ENCODE results near the gene EIF4G3.

Gene EIF4G3

DNA sequence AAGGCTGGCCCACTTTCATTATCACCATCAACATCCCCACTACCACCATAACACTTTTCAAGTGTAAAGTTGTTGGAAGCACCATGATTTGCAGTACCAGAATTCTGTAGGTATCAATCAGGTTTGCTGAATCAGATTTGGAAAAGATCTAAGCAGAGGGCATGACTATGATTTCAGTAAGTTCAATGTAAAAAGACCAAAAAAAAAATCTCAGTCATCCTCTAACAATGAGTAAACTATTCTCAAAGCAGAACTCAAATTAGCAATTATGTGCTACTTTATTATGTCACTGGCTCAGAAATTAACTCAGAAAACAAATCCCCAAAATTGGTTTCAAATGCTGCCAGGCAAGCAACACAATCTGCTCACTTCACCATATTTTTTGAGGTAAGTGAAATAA lies 201.7 kb downstream of the EIF4G3 start:
- TF ChIP-seq, protein P1, sequence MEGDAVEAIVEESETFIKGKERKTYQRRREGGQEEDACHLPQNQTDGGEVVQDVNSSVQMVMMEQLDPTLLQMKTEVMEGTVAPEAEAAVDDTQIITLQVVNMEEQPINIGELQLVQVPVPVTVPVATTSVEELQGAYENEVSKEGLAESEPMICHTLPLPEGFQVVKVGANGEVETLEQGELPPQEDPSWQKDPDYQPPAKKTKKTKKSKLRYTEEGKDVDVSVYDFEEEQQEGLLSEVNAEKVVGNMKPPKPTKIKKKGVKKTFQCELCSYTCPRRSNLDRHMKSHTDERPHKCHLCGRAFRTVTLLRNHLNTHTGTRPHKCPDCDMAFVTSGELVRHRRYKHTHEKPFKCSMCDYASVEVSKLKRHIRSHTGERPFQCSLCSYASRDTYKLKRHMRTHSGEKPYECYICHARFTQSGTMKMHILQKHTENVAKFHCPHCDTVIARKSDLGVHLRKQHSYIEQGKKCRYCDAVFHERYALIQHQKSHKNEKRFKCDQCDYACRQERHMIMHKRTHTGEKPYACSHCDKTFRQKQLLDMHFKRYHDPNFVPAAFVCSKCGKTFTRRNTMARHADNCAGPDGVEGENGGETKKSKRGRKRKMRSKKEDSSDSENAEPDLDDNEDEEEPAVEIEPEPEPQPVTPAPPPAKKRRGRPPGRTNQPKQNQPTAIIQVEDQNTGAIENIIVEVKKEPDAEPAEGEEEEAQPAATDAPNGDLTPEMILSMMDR (IDR thresholded peaks at IDR 0.05) = no peak

DNA sequence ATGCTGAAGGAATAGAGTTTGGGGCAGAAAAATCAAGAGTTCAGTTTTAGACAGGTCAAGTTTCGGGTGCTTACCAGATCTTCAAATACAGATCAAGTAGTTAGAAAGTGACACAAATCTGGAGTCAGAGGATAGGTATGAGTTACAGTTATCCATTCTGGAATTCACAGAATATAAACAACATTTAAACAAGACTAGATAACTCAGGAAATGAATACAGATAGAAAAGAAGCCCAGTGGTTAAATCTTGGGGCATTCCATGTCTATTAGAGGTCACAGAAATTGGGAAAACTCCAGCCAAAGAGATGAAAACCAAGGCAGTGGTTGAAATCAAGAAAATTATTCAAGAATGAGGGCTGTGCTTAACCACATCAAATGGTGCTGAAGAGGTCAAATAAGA lies 202.6 kb downstream of the EIF4G3 start:
- TF ChIP-seq, protein P1 (IDR thresholded peaks at IDR 0.05) = no peak

DNA sequence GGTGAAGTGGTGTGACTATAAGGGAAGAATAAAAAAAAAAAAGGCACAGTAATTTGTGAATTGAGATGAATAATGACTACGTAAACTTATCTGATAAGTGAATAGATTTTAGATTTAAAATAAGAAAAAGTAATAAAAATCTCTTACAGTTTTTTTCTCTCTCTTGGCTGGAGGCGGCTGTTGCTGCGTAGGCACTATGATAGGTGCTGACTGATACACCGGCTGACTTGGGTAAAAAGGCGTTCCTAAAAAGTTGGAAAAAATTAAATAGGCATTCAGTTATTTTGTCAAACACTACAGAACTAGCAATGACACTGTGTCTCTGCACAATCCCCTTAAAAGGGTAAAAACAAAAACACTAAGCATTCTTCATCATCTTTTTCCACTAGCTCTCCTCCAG lies 203.8 kb downstream of the EIF4G3 start:
- TF ChIP-seq, protein P1 (IDR thresholded peaks at IDR 0.05) = no peak

DNA sequence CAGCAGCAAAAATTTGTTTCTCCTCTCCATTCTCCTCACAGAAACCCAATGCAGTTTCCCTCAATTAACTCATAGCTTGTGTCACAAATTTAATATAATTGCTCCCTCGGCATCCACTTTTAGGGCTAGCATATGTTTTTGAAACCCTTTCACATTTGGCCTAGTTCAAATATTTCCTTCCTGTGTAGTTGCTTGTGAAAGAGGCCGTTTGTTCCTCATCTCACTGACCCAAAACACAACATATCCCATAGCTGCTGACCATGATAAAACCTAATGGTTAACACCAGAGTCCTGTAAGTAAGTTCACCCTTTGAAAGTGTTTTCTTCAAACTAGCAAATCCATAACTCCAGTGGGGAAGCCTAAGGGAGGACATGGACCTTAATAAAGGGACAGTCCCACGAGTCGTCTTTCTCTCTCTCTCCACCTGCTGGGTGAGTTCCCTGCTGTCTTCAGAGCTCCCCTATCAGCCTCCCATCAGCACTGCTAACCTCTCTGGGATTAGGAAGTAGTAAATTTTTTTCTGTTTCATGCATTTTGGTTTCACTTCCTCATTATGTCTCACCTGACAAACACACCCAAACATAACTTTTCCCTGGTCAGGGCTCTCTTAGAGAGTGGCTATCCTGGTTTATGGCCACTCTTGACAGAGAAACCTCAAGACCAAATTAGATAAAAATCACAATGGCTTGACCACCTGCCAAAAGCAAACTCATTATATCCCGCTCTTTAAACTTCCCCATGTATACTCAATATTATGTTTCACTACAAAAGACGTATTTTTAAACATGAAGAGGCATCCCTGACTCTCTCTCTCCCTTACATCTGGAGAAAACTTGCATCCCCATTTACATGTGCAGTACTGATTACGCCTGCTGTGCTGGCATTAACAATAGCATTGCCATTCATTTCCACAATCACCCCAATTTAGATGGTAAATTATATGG lies 211.9 kb downstream of the EIF4G3 start:
- TF ChIP-seq, protein P1 (IDR thresholded peaks at IDR 0.05) = no peak

DNA sequence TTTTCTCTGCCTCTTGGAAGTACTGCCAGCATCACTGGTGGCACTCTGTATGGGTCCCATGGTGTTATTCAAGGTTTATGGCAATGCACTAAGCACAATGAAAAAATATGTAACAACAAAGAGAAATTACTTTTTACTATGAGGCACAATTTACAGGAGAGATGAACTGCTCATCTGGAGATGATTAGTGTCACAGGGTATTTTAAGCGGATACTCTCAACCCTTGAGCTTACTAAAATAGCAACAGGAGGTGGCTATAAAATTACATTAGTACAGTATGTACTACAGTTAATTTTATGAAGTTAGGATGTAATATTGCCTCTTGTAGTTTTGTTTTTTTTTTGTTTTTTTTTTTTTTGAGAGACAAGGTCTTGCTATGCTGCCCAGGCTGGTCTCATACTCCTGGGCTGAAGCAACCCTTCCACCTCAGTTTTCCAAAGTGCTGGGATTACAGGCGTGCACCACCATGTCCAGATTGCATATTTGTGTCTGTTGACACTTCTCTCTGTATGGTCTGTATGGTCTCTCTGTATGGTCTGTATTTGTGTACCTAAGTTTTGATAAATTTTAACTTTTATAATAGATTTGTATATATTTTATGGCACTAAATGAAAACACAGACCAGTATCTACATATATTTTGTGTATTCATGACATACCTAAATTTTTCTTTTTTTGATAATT lies 214.0 kb downstream of the EIF4G3 start:
- TF ChIP-seq, protein P1 (IDR thresholded peaks at IDR 0.05) = no peak

DNA sequence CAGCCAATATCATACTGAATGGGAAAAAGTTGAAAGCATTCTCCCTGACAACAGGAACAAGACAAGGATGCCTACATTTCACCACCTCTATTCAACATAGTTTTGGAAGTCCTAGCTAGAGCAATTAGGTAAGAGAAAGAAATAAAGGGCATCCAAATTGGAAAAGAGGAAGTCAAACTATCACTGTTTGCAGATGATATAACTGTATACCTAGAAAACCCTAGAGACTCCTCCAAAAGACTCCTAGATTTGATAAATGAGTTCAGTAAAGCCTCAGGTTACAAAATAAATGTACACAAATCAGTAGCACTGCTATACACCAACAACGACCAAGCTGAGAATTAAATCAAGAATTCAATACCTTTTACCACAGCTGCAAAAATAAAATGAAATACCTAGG lies 218.3 kb downstream of the EIF4G3 start:
- TF ChIP-seq, protein P1 (IDR thresholded peaks at IDR 0.05) = no peak

DNA sequence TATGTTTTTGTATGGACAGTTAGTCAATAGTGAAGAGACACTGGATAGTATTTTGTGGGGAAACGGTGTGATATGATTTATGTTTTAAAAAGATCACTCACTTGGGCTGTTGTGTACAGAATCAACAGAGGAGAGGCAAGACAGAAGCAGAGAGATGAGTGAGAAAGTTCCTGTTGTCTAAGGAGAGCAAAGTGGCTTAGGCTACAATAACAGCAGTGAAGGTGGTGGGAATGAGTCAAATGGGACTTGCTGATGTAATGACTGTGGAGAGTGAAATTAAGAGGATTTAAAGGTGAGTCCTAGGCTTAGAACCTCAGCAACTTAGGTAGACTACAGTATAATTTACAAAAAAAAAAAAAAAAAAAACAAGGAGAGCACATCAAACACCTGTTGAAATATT lies 220.4 kb downstream of the EIF4G3 start:
- TF ChIP-seq, protein P1 (IDR thresholded peaks at IDR 0.05) = no peak
